Ishikawa (cell line): ENCODE results near the gene ACP1.

Experiments
- CREB1 ChIP-seq: IDR thresholded peaks from 2 replicates; pipeline ENCODE4 v1.6.1; 2012; ENCODE audit warnings: low read depth
- EGR1 ChIP-seq: IDR thresholded peaks from 2 replicates; pipeline ENCODE4 v1.6.1; 2012
- EP300 ChIP-seq: IDR thresholded peaks from 2 replicates; pipeline ENCODE4 v1.6.1; 2012; ENCODE audit warnings: borderline replicate concordance
- RAD21 ChIP-seq: IDR thresholded peaks from 2 replicates; pipeline ENCODE4 v1.6.1; 2012; ENCODE audit warnings: low read depth
- REST ChIP-seq: IDR thresholded peaks from 2 replicates; pipeline ENCODE4 v1.6.1; 2012; ENCODE audit warnings: low read depth, mild to moderate bottlenecking
- TAF1 ChIP-seq: IDR thresholded peaks from 2 replicates; pipeline ENCODE4 v1.6.1; 2012; ENCODE audit warnings: low read depth, mild to moderate bottlenecking
- TCF12 ChIP-seq: IDR thresholded peaks from 2 replicates; pipeline ENCODE4 v1.6.1; 2012; ENCODE audit warnings: low read depth
- YY1 ChIP-seq: IDR thresholded peaks from 2 replicates; pipeline ENCODE4 v1.6.1; 2012; ENCODE audit warnings: low read depth
- ZBTB7A ChIP-seq: IDR thresholded peaks from 2 replicates; pipeline ENCODE4 v1.6.1; 2012; ENCODE audit warnings: low read depth
- TF ChIP-seq, protein P1 (sequence below): IDR thresholded peaks from 2 replicates; pipeline ENCODE4 v1.6.1; 2012

- no peak for TF ChIP-seq ZBTB7A
- TF ChIP-seq EGR1 = no peak
- TF ChIP-seq TAF1 = no peak
- no peak for TF ChIP-seq TCF12
- no peak for TF ChIP-seq EP300
- TF ChIP-seq REST = no peak
- no peak for TF ChIP-seq YY1
- TF ChIP-seq CREB1 = no peak
- TF ChIP-seq RAD21 = no peak
- TF ChIP-seq, protein P1, sequence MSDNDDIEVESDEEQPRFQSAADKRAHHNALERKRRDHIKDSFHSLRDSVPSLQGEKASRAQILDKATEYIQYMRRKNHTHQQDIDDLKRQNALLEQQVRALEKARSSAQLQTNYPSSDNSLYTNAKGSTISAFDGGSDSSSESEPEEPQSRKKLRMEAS = no peak
These were observed 40.6 kb upstream of the ACP1 start for GRCh38 chr2:223971-224760.
